ENCODE results near the gene FBLN5.

DNA sequence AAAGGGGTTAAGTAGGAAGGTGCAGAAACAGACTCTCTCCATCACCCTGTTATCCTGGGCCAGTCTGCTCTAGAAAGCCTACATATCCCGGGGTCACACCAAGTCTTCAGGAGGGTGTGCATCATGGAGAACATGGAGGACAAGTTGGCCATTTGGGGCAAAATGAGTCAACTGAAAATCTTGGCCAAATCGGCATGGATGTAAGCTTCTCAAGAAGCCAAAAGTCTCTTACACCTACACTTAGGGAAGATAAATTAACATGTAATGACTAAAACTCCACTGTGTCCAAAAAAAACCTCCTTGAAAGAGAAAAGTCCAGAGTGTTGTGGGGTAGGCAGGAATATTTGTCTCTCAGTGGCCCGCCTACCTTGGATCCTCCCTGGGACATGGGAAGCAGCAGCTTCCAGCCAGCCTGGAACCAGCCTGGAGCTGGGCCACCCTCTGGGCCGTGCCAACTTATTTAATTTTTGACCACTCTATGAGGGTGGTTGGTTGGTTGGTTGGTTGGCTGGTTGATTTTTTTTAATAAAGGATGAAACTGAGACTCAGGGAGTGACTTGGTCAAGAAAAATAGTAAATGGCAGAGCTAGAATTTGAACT is 62.3 kb downstream of the FBLN5 start:
- TF ChIP-seq CTCF (IDR thresholded peaks at IDR 0.05 in 4 of 5, conservative IDR thresholded peaks at IDR 0.05 in 1 of 5) (no peak), POLR2A (IDR thresholded peaks at IDR 0.05) (no peak)
